OCI-LY3 (cell line): ENCODE measurements around the gene DENND2A.

Experiments
- EZH2phosphoT487 ChIP-seq: fragments of 200-600 bp; shearing (Covaris generic); IDR thresholded peaks from 2 replicates; pipeline ENCODE4 v1.6.1; 2018; ENCODE audit warnings: antibody characterized with exemption, mixed run types, low read depth
- TF ChIP-seq, protein P1 (sequence below): fragments of 200-600, 300-600 bp; sonication (generic); IDR thresholded peaks from 2 replicates; pipeline ENCODE4 v1.5.1; 2014; ENCODE audit warnings: antibody characterized with exemption, low read length, low read depth

DNA sequence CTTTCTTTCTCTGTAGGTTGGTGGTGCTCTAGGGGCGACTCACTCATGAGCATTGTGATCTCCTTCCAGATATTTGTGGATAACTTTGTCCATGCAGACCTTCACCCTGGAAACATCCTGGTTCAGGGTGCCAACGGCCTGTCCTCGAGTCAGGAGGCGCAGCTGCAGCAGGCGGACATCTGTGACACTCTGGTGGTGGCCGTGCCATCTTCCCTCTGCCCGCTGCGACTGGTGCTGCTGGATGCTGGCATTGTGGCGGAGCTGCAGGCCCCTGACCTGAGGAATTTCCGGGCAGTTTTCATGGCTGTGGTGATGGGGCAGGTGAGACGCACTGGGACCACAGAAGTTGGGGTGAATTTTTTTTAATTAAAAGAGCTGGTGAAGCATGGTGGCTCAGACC lies 46.3 kb upstream of the DENND2A start:
- TF ChIP-seq, protein P1, sequence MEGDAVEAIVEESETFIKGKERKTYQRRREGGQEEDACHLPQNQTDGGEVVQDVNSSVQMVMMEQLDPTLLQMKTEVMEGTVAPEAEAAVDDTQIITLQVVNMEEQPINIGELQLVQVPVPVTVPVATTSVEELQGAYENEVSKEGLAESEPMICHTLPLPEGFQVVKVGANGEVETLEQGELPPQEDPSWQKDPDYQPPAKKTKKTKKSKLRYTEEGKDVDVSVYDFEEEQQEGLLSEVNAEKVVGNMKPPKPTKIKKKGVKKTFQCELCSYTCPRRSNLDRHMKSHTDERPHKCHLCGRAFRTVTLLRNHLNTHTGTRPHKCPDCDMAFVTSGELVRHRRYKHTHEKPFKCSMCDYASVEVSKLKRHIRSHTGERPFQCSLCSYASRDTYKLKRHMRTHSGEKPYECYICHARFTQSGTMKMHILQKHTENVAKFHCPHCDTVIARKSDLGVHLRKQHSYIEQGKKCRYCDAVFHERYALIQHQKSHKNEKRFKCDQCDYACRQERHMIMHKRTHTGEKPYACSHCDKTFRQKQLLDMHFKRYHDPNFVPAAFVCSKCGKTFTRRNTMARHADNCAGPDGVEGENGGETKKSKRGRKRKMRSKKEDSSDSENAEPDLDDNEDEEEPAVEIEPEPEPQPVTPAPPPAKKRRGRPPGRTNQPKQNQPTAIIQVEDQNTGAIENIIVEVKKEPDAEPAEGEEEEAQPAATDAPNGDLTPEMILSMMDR, result no peak
- TF ChIP-seq EZH2phosphoT487, result no peak
